ENCODE data around the gene PPIL1. TPM values are rescaled to one million over a fixed set of nuclear protein-coding genes. Genes with fewer than 3 reads are reported as not detected.

PPIL1 gene
- total RNA-seq, 1 experiment from 2014 or later = 64.2 TPM

DNA sequence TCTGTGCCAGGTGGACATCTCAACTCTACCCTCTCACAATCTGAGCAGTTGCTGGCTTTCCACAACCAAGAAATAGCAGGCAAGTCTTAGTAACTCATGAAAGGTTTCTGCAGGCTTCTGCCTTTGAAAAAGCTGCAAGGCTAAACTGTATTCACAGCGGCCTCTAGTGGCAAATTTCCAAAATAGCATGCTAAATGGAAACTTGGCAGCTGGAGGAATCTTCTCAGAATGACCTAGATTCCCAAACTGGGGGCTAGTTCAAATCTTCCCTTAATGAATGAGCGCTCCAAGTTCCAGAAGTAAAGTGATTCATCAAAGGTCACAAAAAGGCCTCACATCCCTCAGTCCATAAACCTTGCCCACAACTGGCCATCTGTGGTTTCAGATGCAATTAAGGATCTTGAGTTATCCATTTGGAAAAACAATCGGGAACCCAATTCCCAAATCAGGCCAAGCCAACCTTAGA lies 23.4 kb downstream of the PPIL1 start:
- H3K4me1 Mint-ChIP-seq = peaks cover 33% of the 10 kb centered on the region
- H3K9me3 Mint-ChIP-seq = no peaks in the 10 kb centered on the region
- no peak overlapping the region for H3K4me3 Mint-ChIP-seq
- ATAC-seq (peak; percentile 9; the same call in 1 of the 2 replicates), DNase-seq (ENCODE audit: low spot score) (peak; percentile 50)
- POLR2A ChIA-PET = interaction anchor here (0.6 kb wide), 1 partner anchor 872 kb away, joined by 6 read pairs; no protein-coding TSS in a partner anchor
- H3K36me3 Mint-ChIP-seq = peaks cover 24% of the 10 kb centered on the region
- H3K27ac Mint-ChIP-seq = no peak overlapping the region; the same call in 1 of the 2 replicates
- H3K27me3 Mint-ChIP-seq (ENCODE audit: low read depth) = no peaks in the 10 kb centered on the region; the same call in none of the 2 replicates
- CTCF ChIA-PET = interaction anchor here (0.6 to 8.1 kb wide), 34 partner anchors 10 to 1829 kb away, joined by 3 to 179 read pairs (median 5); partner anchors contain the start of genes C6orf89 and PPIL1
- TF ChIP-seq ZNF671 (CRISPR knock-in tag; IDR thresholded peaks at IDR 0.05) = no peak
- TF ChIP-seq, protein P1, sequence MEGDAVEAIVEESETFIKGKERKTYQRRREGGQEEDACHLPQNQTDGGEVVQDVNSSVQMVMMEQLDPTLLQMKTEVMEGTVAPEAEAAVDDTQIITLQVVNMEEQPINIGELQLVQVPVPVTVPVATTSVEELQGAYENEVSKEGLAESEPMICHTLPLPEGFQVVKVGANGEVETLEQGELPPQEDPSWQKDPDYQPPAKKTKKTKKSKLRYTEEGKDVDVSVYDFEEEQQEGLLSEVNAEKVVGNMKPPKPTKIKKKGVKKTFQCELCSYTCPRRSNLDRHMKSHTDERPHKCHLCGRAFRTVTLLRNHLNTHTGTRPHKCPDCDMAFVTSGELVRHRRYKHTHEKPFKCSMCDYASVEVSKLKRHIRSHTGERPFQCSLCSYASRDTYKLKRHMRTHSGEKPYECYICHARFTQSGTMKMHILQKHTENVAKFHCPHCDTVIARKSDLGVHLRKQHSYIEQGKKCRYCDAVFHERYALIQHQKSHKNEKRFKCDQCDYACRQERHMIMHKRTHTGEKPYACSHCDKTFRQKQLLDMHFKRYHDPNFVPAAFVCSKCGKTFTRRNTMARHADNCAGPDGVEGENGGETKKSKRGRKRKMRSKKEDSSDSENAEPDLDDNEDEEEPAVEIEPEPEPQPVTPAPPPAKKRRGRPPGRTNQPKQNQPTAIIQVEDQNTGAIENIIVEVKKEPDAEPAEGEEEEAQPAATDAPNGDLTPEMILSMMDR (IDR thresholded peaks at IDR 0.05) = peak; percentile 75

DNA sequence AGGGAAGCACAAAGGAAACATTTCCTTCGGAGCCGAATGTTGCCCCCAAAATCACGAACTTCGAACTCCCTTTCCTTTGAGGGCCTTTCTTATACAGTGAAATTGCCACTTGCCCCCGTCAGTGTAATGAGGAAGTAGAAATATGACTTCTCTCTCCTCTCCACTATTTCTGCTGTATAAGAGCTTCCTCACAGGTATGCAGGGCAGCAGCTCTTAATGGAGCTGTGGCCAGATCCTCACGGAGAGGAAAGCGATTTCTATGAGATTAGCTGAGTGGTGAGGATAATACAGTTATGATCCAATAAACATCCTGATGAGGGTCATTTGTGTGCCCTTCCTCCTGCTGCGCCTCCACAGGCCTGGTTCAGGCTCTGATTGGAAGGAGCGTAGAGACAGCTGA lies 24.6 kb downstream of the PPIL1 start:
- Mint-ChIP-seq H3K27me3 (ENCODE audit: low read depth) (no peaks in the 10 kb centered on the region; the same call in none of the 2 replicates), H3K36me3 (peaks cover 13% of the 10 kb centered on the region), H3K9me3 (no peaks in the 10 kb centered on the region), H3K4me1 (peaks cover 33% of the 10 kb centered on the region), H3K27ac (no peak overlapping the region), H3K4me3 (no peak overlapping the region)
- CTCF ChIA-PET = interaction anchor here (0.7 to 8.1 kb wide), 18 partner anchors 11 to 235 kb away, joined by 3 to 179 read pairs (median 4); partner anchors contain the start of genes C6orf89 and PPIL1
- no peak for DNase-seq (ENCODE audit: low spot score)
- POLR2A ChIA-PET = no interaction called here
- TF ChIP-seq, protein P2, sequence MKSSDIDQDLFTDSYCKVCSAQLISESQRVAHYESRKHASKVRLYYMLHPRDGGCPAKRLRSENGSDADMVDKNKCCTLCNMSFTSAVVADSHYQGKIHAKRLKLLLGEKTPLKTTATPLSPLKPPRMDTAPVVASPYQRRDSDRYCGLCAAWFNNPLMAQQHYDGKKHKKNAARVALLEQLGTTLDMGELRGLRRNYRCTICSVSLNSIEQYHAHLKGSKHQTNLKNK (CRISPR knock-in tag; IDR thresholded peaks at IDR 0.05) = no peak
- TF ChIP-seq MXD4 (CRISPR knock-in tag; IDR thresholded peaks at IDR 0.05; ENCODE audit: borderline replicate concordance) = no peak
- no peak for TF ChIP-seq RELA (CRISPR knock-in tag; IDR thresholded peaks at IDR 0.05; ENCODE audit: borderline replicate concordance)
- TF ChIP-seq ZNF671 (CRISPR knock-in tag; IDR thresholded peaks at IDR 0.05) = no peak
- no peak for TF ChIP-seq IRF2 (CRISPR knock-in tag; IDR thresholded peaks at IDR 0.05; ENCODE audit: borderline replicate concordance, low read depth)
- TF ChIP-seq, protein P3, sequence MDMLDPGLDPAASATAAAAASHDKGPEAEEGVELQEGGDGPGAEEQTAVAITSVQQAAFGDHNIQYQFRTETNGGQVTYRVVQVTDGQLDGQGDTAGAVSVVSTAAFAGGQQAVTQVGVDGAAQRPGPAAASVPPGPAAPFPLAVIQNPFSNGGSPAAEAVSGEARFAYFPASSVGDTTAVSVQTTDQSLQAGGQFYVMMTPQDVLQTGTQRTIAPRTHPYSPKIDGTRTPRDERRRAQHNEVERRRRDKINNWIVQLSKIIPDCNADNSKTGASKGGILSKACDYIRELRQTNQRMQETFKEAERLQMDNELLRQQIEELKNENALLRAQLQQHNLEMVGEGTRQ (CRISPR knock-in tag; IDR thresholded peaks at IDR 0.05) = no peak
- TF ChIP-seq ETV6 (CRISPR knock-in tag; IDR thresholded peaks at IDR 0.05) = no peak
- no peak for TF ChIP-seq ZNF396 (CRISPR knock-in tag; IDR thresholded peaks at IDR 0.05; ENCODE audit: borderline replicate concordance)
- TF ChIP-seq, protein P1 (IDR thresholded peaks at IDR 0.05) = no peak
- no peak for TF ChIP-seq TCF7 (CRISPR knock-in tag; IDR thresholded peaks at IDR 0.05; ENCODE audit: low read depth)
- TF ChIP-seq, protein P4, sequence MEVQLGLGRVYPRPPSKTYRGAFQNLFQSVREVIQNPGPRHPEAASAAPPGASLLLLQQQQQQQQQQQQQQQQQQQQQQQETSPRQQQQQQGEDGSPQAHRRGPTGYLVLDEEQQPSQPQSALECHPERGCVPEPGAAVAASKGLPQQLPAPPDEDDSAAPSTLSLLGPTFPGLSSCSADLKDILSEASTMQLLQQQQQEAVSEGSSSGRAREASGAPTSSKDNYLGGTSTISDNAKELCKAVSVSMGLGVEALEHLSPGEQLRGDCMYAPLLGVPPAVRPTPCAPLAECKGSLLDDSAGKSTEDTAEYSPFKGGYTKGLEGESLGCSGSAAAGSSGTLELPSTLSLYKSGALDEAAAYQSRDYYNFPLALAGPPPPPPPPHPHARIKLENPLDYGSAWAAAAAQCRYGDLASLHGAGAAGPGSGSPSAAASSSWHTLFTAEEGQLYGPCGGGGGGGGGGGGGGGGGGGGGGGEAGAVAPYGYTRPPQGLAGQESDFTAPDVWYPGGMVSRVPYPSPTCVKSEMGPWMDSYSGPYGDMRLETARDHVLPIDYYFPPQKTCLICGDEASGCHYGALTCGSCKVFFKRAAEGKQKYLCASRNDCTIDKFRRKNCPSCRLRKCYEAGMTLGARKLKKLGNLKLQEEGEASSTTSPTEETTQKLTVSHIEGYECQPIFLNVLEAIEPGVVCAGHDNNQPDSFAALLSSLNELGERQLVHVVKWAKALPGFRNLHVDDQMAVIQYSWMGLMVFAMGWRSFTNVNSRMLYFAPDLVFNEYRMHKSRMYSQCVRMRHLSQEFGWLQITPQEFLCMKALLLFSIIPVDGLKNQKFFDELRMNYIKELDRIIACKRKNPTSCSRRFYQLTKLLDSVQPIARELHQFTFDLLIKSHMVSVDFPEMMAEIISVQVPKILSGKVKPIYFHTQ (CRISPR knock-in tag; IDR thresholded peaks at IDR 0.05) = no peak
- TF ChIP-seq KAT7 (CRISPR knock-in tag; IDR thresholded peaks at IDR 0.05; ENCODE audit: borderline replicate concordance) = no peak
- no peak for ATAC-seq
